Activated naive CD4-positive, alpha-beta T cell treated with anti-CD3 and anti-CD28 coated beads, Interleukin-2, amount 10 ng/mL, durations not matched to agents 7 days and 5 days (primary cell): ENCODE data around the gene IL5RA.

Experiments used
- CTCF ChIA-PET: fragments of 350-600 bp; sonication (Branson Sonifier 250); formaldehyde crosslinking; loops from one replicate; lab custom pipeline; 2021; ENCODE audit warnings: antibody characterized with exemption; lab: Charles Lee
- DNase-seq: peaks from one replicate; pipeline ENCODE4 v3.0.0-alpha.2; 2020
- H3K27ac Mint-ChIP-seq: one replicate; pipeline ENCODE4 v1.8.0; 2021; ENCODE audit warnings: mild to moderate bottlenecking, moderate library complexity, mixed read lengths
- H3K27me3 Mint-ChIP-seq: one replicate; pipeline ENCODE4 v1.8.0; 2021; ENCODE audit warnings: mild to moderate bottlenecking, mixed read lengths
- H3K36me3 Mint-ChIP-seq: one replicate; pipeline ENCODE4 v1.8.0; 2021; ENCODE audit warnings: mixed read lengths
- H3K4me1 Mint-ChIP-seq: one replicate; pipeline ENCODE4 v1.8.0; 2021; ENCODE audit warnings: mixed read lengths
- H3K4me3 Mint-ChIP-seq: one replicate; pipeline ENCODE4 v1.8.0; 2021; ENCODE audit warnings: mild to moderate bottlenecking, moderate library complexity, mixed read lengths
- H3K9me3 Mint-ChIP-seq: one replicate; pipeline ENCODE4 v1.8.0; 2021; ENCODE audit warnings: mixed read lengths

IL5RA gene

GRCh38 chr3:3087716-3088465 lies 22.3 kb downstream of the IL5RA start:
- CTCF ChIA-PET = no interaction called here
- Mint-ChIP-seq H3K4me3 (no peak overlapping the region), H3K27me3 (no peaks in the 10 kb centered on the region), H3K4me1 (no peaks in the 10 kb centered on the region), H3K27ac (no peak overlapping the region), H3K36me3 (no peaks in the 10 kb centered on the region), H3K9me3 (no peaks in the 10 kb centered on the region)
- DNase-seq = no peak

- H3K9me3 Mint-ChIP-seq = no peaks in the 10 kb centered on the region
- H3K4me3 Mint-ChIP-seq = no peak overlapping the region
- H3K27ac Mint-ChIP-seq = no peak overlapping the region
- peaks cover 4% of the 10 kb centered on the region for H3K27me3 Mint-ChIP-seq
- no peaks in the 10 kb centered on the region for H3K4me1 Mint-ChIP-seq
- CTCF ChIA-PET = no interaction called here
- DNase-seq = no peak
- H3K36me3 Mint-ChIP-seq = no peaks in the 10 kb centered on the region
These were observed 22.9 kb downstream of the IL5RA start for GRCh38 chr3:3087279-3087678.

- no peak for DNase-seq
- Mint-ChIP-seq H3K27me3 (peaks cover 5% of the 10 kb centered on the region), H3K4me3 (no peak overlapping the region), H3K9me3 (no peaks in the 10 kb centered on the region), H3K4me1 (no peaks in the 10 kb centered on the region), H3K27ac (no peak overlapping the region), H3K36me3 (no peaks in the 10 kb centered on the region)
- CTCF ChIA-PET = no interaction called here
These were observed 23.9 kb downstream of the IL5RA start for GRCh38 chr3:3086239-3086638.

- Mint-ChIP-seq H3K4me1 (no peaks in the 10 kb centered on the region), H3K27me3 (peaks cover 5% of the 10 kb centered on the region), H3K9me3 (no peaks in the 10 kb centered on the region), H3K4me3 (no peak overlapping the region), H3K36me3 (no peaks in the 10 kb centered on the region), H3K27ac (no peak overlapping the region)
- CTCF ChIA-PET = no interaction called here
- no peak for DNase-seq
These were observed 24.4 kb downstream of the IL5RA start for GRCh38 chr3:3085782-3086181.

- no peaks in the 10 kb centered on the region for H3K9me3 Mint-ChIP-seq
- H3K4me1 Mint-ChIP-seq = no peaks in the 10 kb centered on the region
- no peak for DNase-seq
- H3K4me3 Mint-ChIP-seq = no peak overlapping the region
- no peak overlapping the region for H3K27ac Mint-ChIP-seq
- CTCF ChIA-PET = no interaction called here
- peaks cover 5% of the 10 kb centered on the region for H3K27me3 Mint-ChIP-seq
- H3K36me3 Mint-ChIP-seq = no peaks in the 10 kb centered on the region
These were observed 25.3 kb downstream of the IL5RA start for GRCh38 chr3:3084890-3085289.

- no peak overlapping the region for H3K27ac Mint-ChIP-seq
These were observed 27.8 kb downstream of the IL5RA start for GRCh38 chr3:3082234-3082924.

GRCh38 chr3:3081381-3082233 lies 28.6 kb downstream of the IL5RA start:
- Mint-ChIP-seq H3K36me3 (no peaks in the 10 kb centered on the region), H3K27me3 (peaks cover 5% of the 10 kb centered on the region), H3K4me1 (no peaks in the 10 kb centered on the region), H3K9me3 (no peaks in the 10 kb centered on the region), H3K4me3 (no peak overlapping the region), H3K27ac (no peak overlapping the region)
- no peak for DNase-seq
- CTCF ChIA-PET = no interaction called here

More at GRCh38 chr3:3082234-3082924, 27.8 kb downstream of the IL5RA start:
- no peaks in the 10 kb centered on the region for H3K36me3 Mint-ChIP-seq
- CTCF ChIA-PET = no interaction called here
- H3K27me3 Mint-ChIP-seq = peaks cover 5% of the 10 kb centered on the region
- DNase-seq = no peak
- no peaks in the 10 kb centered on the region for H3K4me1 Mint-ChIP-seq
- H3K4me3 Mint-ChIP-seq = no peak overlapping the region
- H3K9me3 Mint-ChIP-seq = no peaks in the 10 kb centered on the region

- Mint-ChIP-seq H3K4me1 (no peaks in the 10 kb centered on the region), H3K36me3 (no peaks in the 10 kb centered on the region), H3K9me3 (no peaks in the 10 kb centered on the region), H3K27me3 (peaks cover 5% of the 10 kb centered on the region), H3K4me3 (no peak overlapping the region), H3K27ac (no peak overlapping the region)
- no peak for DNase-seq
- CTCF ChIA-PET = no interaction called here
These were observed 29.9 kb downstream of the IL5RA start for GRCh38 chr3:3080309-3080708.

GRCh38 chr3:3074551-3075257 lies 35.5 kb downstream of the IL5RA start:
- H3K27me3 Mint-ChIP-seq = no peaks in the 10 kb centered on the region
- H3K9me3 Mint-ChIP-seq = no peaks in the 10 kb centered on the region
- CTCF ChIA-PET = no interaction called here
- no peak overlapping the region for H3K4me3 Mint-ChIP-seq
- DNase-seq = no peak
- H3K36me3 Mint-ChIP-seq = no peaks in the 10 kb centered on the region
- H3K4me1 Mint-ChIP-seq = no peaks in the 10 kb centered on the region
- no peak overlapping the region for H3K27ac Mint-ChIP-seq

- H3K9me3 Mint-ChIP-seq = no peaks in the 10 kb centered on the region
- H3K4me1 Mint-ChIP-seq = no peaks in the 10 kb centered on the region
- DNase-seq = no peak
- H3K27ac Mint-ChIP-seq = no peak overlapping the region
- no peaks in the 10 kb centered on the region for H3K36me3 Mint-ChIP-seq
- H3K4me3 Mint-ChIP-seq = no peak overlapping the region
- H3K27me3 Mint-ChIP-seq = no peaks in the 10 kb centered on the region
- CTCF ChIA-PET = no interaction called here
These were observed 39.0 kb downstream of the IL5RA start for GRCh38 chr3:3071136-3071535.

- no peaks in the 10 kb centered on the region for H3K4me1 Mint-ChIP-seq
- H3K4me3 Mint-ChIP-seq = no peak overlapping the region
- no peaks in the 10 kb centered on the region for H3K36me3 Mint-ChIP-seq
- CTCF ChIA-PET = no interaction called here
- H3K27me3 Mint-ChIP-seq = no peaks in the 10 kb centered on the region
- no peaks in the 10 kb centered on the region for H3K9me3 Mint-ChIP-seq
- H3K27ac Mint-ChIP-seq = no peak overlapping the region
- no peak for DNase-seq
These were observed 40.5 kb downstream of the IL5RA start for GRCh38 chr3:3069723-3070122.

GRCh38 chr3:3068358-3068881 lies 41.8 kb downstream of the IL5RA start:
- no peak overlapping the region for H3K27ac Mint-ChIP-seq

GRCh38 chr3:3066910-3067309 lies 43.3 kb downstream of the IL5RA start:
- Mint-ChIP-seq H3K4me1 (no peaks in the 10 kb centered on the region), H3K27ac (no peak overlapping the region), H3K4me3 (no peak overlapping the region), H3K27me3 (no peaks in the 10 kb centered on the region), H3K36me3 (no peaks in the 10 kb centered on the region), H3K9me3 (no peaks in the 10 kb centered on the region)
- CTCF ChIA-PET = no interaction called here
- DNase-seq = no peak

More at GRCh38 chr3:3068358-3068881, 41.8 kb downstream of the IL5RA start:
- Mint-ChIP-seq H3K27me3 (no peaks in the 10 kb centered on the region), H3K4me3 (no peak overlapping the region), H3K4me1 (no peaks in the 10 kb centered on the region), H3K36me3 (no peaks in the 10 kb centered on the region), H3K9me3 (no peaks in the 10 kb centered on the region)
- CTCF ChIA-PET = no interaction called here
- DNase-seq = no peak

- Mint-ChIP-seq H3K27me3 (no peaks in the 10 kb centered on the region), H3K4me1 (no peaks in the 10 kb centered on the region), H3K36me3 (no peaks in the 10 kb centered on the region), H3K4me3 (no peak overlapping the region), H3K9me3 (no peaks in the 10 kb centered on the region), H3K27ac (no peak overlapping the region)
- CTCF ChIA-PET = no interaction called here
- DNase-seq = no peak
These were observed 43.8 kb downstream of the IL5RA start for GRCh38 chr3:3066378-3066777.
